CD8-positive, alpha-beta memory T cell (primary cell): ENCODE measurements around the gene PAX2. TPM values are rescaled to one million over a fixed set of nuclear protein-coding genes. Genes with fewer than 3 reads are reported as not detected.

Experiments
- CTCF ChIA-PET: fragments of 350-600 bp; sonication (Branson Sonifier 250); formaldehyde crosslinking; loops from one replicate; lab custom pipeline; 2021; ENCODE audit warnings: antibody characterized with exemption; lab: Charles Lee
- POLR2A ChIA-PET: fragments of 350-600 bp; sonication (Branson Sonifier 250); formaldehyde crosslinking; loops from one replicate; lab custom pipeline; 2021; ENCODE audit warnings: antibody characterized with exemption; lab: Charles Lee
- DNase-seq, 5 donors: peaks; one replicate each; pipeline versions ENCODE4 v3.0.0 to v3.0.0-alpha.2; 2020 to 2022; ENCODE audit warnings: mixed read lengths in 1 of 5
- H3K27ac ChIP-seq: one replicate; pipeline ENCODE4 v1.7.0; 2013; ENCODE audit warnings: low read depth, mild to moderate bottlenecking, low read length, moderate library complexity
- H3K27me3 ChIP-seq: 2 replicates; pipeline ENCODE4 v1.7.0; 2013; ENCODE audit warnings: low read length, mild to moderate bottlenecking; ENCODE audit not compliant: insufficient read depth, poor library complexity, severe bottlenecking
- H3K36me3 ChIP-seq: 2 replicates; pipeline ENCODE4 v1.7.0; 2013; ENCODE audit warnings: mild to moderate bottlenecking, low read length, moderate library complexity; ENCODE audit not compliant: insufficient read depth
- H3K4me1 ChIP-seq: 2 replicates; pipeline ENCODE4 v1.7.0; 2013; ENCODE audit warnings: mild to moderate bottlenecking, low read length, moderate library complexity; ENCODE audit not compliant: insufficient read depth
- H3K4me3 ChIP-seq: 2 replicates; pipeline ENCODE4 v1.7.0; 2013; ENCODE audit warnings: mild to moderate bottlenecking, low read length
- H3K9me3 ChIP-seq: 2 replicates; pipeline ENCODE4 v1.7.0; 2013; ENCODE audit warnings: mild to moderate bottlenecking, low read length
- H3K27ac Mint-ChIP-seq, 8 donors: one replicate each; pipeline ENCODE4 v1.8.0; 2020 to 2021; ENCODE audit warnings: mixed read lengths in 8 of 8, mild to moderate bottlenecking in 6 of 8, inconsistent platforms in 3 of 8, moderate library complexity in 3 of 8
- H3K27me3 Mint-ChIP-seq, 2 donors: one replicate each; pipeline ENCODE4 v1.8.0; 2020 to 2021; ENCODE audit warnings: mixed read lengths in 2 of 2, mild to moderate bottlenecking in 1 of 2, moderate library complexity in 1 of 2
- H3K36me3 Mint-ChIP-seq, 3 donors: one replicate each; pipeline ENCODE4 v1.8.0; 2020 to 2021; ENCODE audit warnings: mixed read lengths in 3 of 3, inconsistent platforms in 1 of 3, mild to moderate bottlenecking in 1 of 3
- H3K4me1 Mint-ChIP-seq, 3 donors: one replicate each; pipeline ENCODE4 v1.8.0; 2020 to 2021; ENCODE audit warnings: mixed read lengths in 3 of 3, inconsistent platforms in 1 of 3, mild to moderate bottlenecking in 1 of 3
- H3K4me3 Mint-ChIP-seq, 7 donors: one replicate each; pipeline ENCODE4 v1.8.0; 2020 to 2021; ENCODE audit warnings: mixed read lengths in 7 of 7, mild to moderate bottlenecking in 6 of 7, moderate library complexity in 4 of 7, inconsistent platforms in 2 of 7
- H3K9me3 Mint-ChIP-seq, 5 donors: one replicate each; pipeline ENCODE4 v1.8.0; 2020 to 2022; ENCODE audit warnings: mixed read lengths in 5 of 5, mild to moderate bottlenecking in 3 of 5, moderate library complexity in 2 of 5, inconsistent platforms in 1 of 5
- polyA plus RNA-seq: library from polyadenylated mRNA; unstranded; fragments of 300-500 nt; fragmentation: Illumina TruSeq; gene quantifications from one replicate; pipeline ENCODE4 v1.2.3, GENCODE V29; 2021
- total RNA-seq, 2 experiments: library from RNA; stranded (reverse); gene quantifications; one replicate each; pipeline ENCODE4 v1.2.3, GENCODE V29; 2021

PAX2 gene
- total and polyA plus RNA-seq, 3 experiments from 2014 or later, result 0.04 TPM; not detected in 2

GRCh38 chr10:100817268-100817839 lies 72.0 kb downstream of the PAX2 start:
- H3K27ac Mint-ChIP-seq, result no peak overlapping the region
- no peak overlapping the region for H3K4me3 Mint-ChIP-seq
- Histone ChIP-seq H3K27ac (no peak overlapping the region), H3K36me3 (no peaks in the 10 kb centered on the region), H3K4me3 (no peak overlapping the region), H3K4me1 (no peaks in the 10 kb centered on the region), H3K9me3 (no peaks in the 10 kb centered on the region), H3K27me3 (no peaks in the 10 kb centered on the region)
- POLR2A ChIA-PET, result no interaction called here
- H3K27me3 Mint-ChIP-seq, result peaks cover 30 to 59% of the 10 kb centered on the region in 2 donors
- DNase-seq, result peak in 1 of 5 donors; percentile 18
- H3K4me1 Mint-ChIP-seq, result no peaks in the 10 kb centered on the region
- CTCF ChIA-PET, result interaction anchor here (0.7 kb wide), 1 partner anchor 8 kb away, joined by 3 read pairs; no protein-coding TSS in a partner anchor
- no peaks in the 10 kb centered on the region for H3K36me3 Mint-ChIP-seq
- no peaks in the 10 kb centered on the region for H3K9me3 Mint-ChIP-seq

GRCh38 chr10:100819424-100819823 lies 74.0 kb downstream of the PAX2 start:
- Mint-ChIP-seq H3K4me1 (no peaks in the 10 kb centered on the region), H3K27ac (no peak overlapping the region), H3K27me3 (peaks cover 35 to 60% of the 10 kb centered on the region in 2 donors), H3K36me3 (no peaks in the 10 kb centered on the region), H3K4me3 (no peak overlapping the region), H3K9me3 (no peaks in the 10 kb centered on the region)
- Histone ChIP-seq H3K4me1 (no peaks in the 10 kb centered on the region), H3K36me3 (no peaks in the 10 kb centered on the region), H3K27ac (no peak overlapping the region), H3K9me3 (no peaks in the 10 kb centered on the region), H3K4me3 (no peak overlapping the region), H3K27me3 (no peaks in the 10 kb centered on the region)
- CTCF ChIA-PET, result no interaction called here
- POLR2A ChIA-PET, result no interaction called here
- DNase-seq, result no peak

GRCh38 chr10:100823194-100823593 lies 77.8 kb downstream of the PAX2 start:
- Histone ChIP-seq H3K27ac (no peak overlapping the region), H3K4me3 (no peak overlapping the region), H3K36me3 (no peaks in the 10 kb centered on the region), H3K4me1 (peaks cover 12% of the 10 kb centered on the region), H3K27me3 (peaks cover 23% of the 10 kb centered on the region), H3K9me3 (no peaks in the 10 kb centered on the region)
- DNase-seq, result no peak
- Mint-ChIP-seq H3K4me1 (peaks cover 4 to 21% (median 7%) of the 10 kb centered on the region in 3 donors), H3K27ac (no peak overlapping the region), H3K9me3 (no peaks in the 10 kb centered on the region), H3K27me3 (peaks cover 48 to 67% of the 10 kb centered on the region in 2 donors), H3K4me3 (no peak overlapping the region), H3K36me3 (no peaks in the 10 kb centered on the region)
- ChIA-PET POLR2A (no interaction called here), CTCF (no interaction called here)

- Mint-ChIP-seq H3K4me1 (peaks cover 16 to 37% (median 24%) of the 10 kb centered on the region in 3 donors), H3K27me3 (peaks cover 61 to 70% of the 10 kb centered on the region in 2 donors), H3K36me3 (no peaks in the 10 kb centered on the region), H3K27ac (no peak overlapping the region), H3K4me3 (peak overlapping the region in 4 of 7 donors; percentile 48 to 80 (median 62)), H3K9me3 (peaks cover 0 to 2% (median 0%) of the 10 kb centered on the region in 5 donors)
- POLR2A ChIA-PET, result interaction anchor here (0.7 kb wide), 1 partner anchor 181 kb away, joined by 5 read pairs; no protein-coding TSS in a partner anchor
- no peak overlapping the region for H3K4me3 ChIP-seq
- no peak for DNase-seq
- peaks cover 25% of the 10 kb centered on the region for H3K4me1 ChIP-seq
- CTCF ChIA-PET, result interaction anchor here (1.2 kb wide), 1 partner anchor 7 kb away, joined by 3 read pairs; no protein-coding TSS in a partner anchor
- H3K36me3 ChIP-seq, result no peaks in the 10 kb centered on the region
- H3K27ac ChIP-seq, result no peak overlapping the region
- peaks cover 37% of the 10 kb centered on the region for H3K27me3 ChIP-seq
- H3K9me3 ChIP-seq, result no peaks in the 10 kb centered on the region
These were observed 79.5 kb downstream of the PAX2 start for GRCh38 chr10:100824886-100825285.

GRCh38 chr10:100825325-100825875 lies 80.0 kb downstream of the PAX2 start:
- Mint-ChIP-seq H3K4me1 (peaks cover 21 to 42% (median 29%) of the 10 kb centered on the region in 3 donors), H3K9me3 (peaks cover 0 to 2% (median 0%) of the 10 kb centered on the region in 5 donors), H3K4me3 (peak overlapping the region in 6 of 7 donors; percentile 48 to 80 (median 53)), H3K27me3 (peaks cover 59 to 66% of the 10 kb centered on the region in 2 donors), H3K27ac (peak overlapping the region in 1 of 8 donors; percentile 59), H3K36me3 (no peaks in the 10 kb centered on the region)
- ChIA-PET POLR2A (no interaction called here), CTCF (interaction anchor here (1.2 kb wide), 1 partner anchor 8 kb away, joined by 3 read pairs; no protein-coding TSS in a partner anchor)
- no peak for DNase-seq
- Histone ChIP-seq H3K36me3 (no peaks in the 10 kb centered on the region), H3K4me1 (peaks cover 30% of the 10 kb centered on the region), H3K27ac (no peak overlapping the region), H3K4me3 (no peak overlapping the region), H3K27me3 (peaks cover 42% of the 10 kb centered on the region), H3K9me3 (no peaks in the 10 kb centered on the region)

- ChIA-PET POLR2A (no interaction called here), CTCF (interaction anchor here (1.2 kb wide), 1 partner anchor 8 kb away, joined by 3 read pairs; no protein-coding TSS in a partner anchor)
- peaks cover 0 to 2% (median 0%) of the 10 kb centered on the region in 5 donors for H3K9me3 Mint-ChIP-seq
These were observed 80.8 kb downstream of the PAX2 start for GRCh38 chr10:100826031-100826651.

GRCh38 chr10:100826661-100826982 lies 81.2 kb downstream of the PAX2 start:
- H3K9me3 Mint-ChIP-seq, result peaks cover 0 to 2% (median 0%) of the 10 kb centered on the region in 5 donors
- H3K4me3 ChIP-seq, result peak overlapping the region; percentile 19
- ChIA-PET POLR2A (no interaction called here), CTCF (no interaction called here)
- no peaks in the 10 kb centered on the region for H3K36me3 Mint-ChIP-seq
- H3K4me3 Mint-ChIP-seq, result peak overlapping the region; percentile 57 to 85 (median 80)
- no peaks in the 10 kb centered on the region for H3K9me3 ChIP-seq
- peaks cover 24 to 49% (median 33%) of the 10 kb centered on the region in 3 donors for H3K4me1 Mint-ChIP-seq
- H3K4me1 ChIP-seq, result peaks cover 30% of the 10 kb centered on the region
- H3K27ac Mint-ChIP-seq, result no peak overlapping the region
- H3K27me3 ChIP-seq, result peaks cover 52% of the 10 kb centered on the region
- no peak for DNase-seq
- no peaks in the 10 kb centered on the region for H3K36me3 ChIP-seq
- no peak overlapping the region for H3K27ac ChIP-seq
- H3K27me3 Mint-ChIP-seq, result peaks cover 59 to 70% of the 10 kb centered on the region in 2 donors

More at GRCh38 chr10:100826031-100826651, 80.8 kb downstream of the PAX2 start:
- H3K27ac ChIP-seq, result no peak overlapping the region
- H3K9me3 ChIP-seq, result no peaks in the 10 kb centered on the region
- Mint-ChIP-seq H3K4me3 (peak overlapping the region in 3 of 7 donors; percentile 24 to 76 (median 56)), H3K4me1 (peaks cover 24 to 49% (median 33%) of the 10 kb centered on the region in 3 donors), H3K27ac (peak overlapping the region in 1 of 8 donors; percentile 41), H3K27me3 (peaks cover 60 to 65% of the 10 kb centered on the region in 2 donors), H3K36me3 (no peaks in the 10 kb centered on the region)
- no peak overlapping the region for H3K4me3 ChIP-seq
- no peaks in the 10 kb centered on the region for H3K36me3 ChIP-seq
- peaks cover 30% of the 10 kb centered on the region for H3K4me1 ChIP-seq
- peaks cover 50% of the 10 kb centered on the region for H3K27me3 ChIP-seq
- no peak for DNase-seq
